ENCODE data around the gene GPC5.
"Not testable (repeated sequence)": the region's sequence is repeated elsewhere in the genome, so short reads cannot be mapped to it uniquely, and the experiment has no call there.

GPC5 gene

GRCh38 chr13:91652404-91653301, 254.2 kb downstream of the GPC5 start:
- no peak for DNase-seq (ENCODE audit: low spot score)

GRCh38 chr13:91655731-91656130, 257.3 kb downstream of the GPC5 start:
- no peak for DNase-seq (ENCODE audit: low spot score)

- no peak for DNase-seq (ENCODE audit: low spot score)
Measured at GRCh38 chr13:91657283-91657682, 258.9 kb downstream of the GPC5 start.

- no peak for DNase-seq (ENCODE audit: low spot score)
Measured at GRCh38 chr13:91659256-91660075, 261.0 kb downstream of the GPC5 start.

GRCh38 chr13:91660076-91660415, 261.6 kb downstream of the GPC5 start:
- no peak for DNase-seq (ENCODE audit: low spot score)

- no peak for DNase-seq (ENCODE audit: low spot score)
Measured at GRCh38 chr13:91661692-91662490, 263.5 kb downstream of the GPC5 start.

GRCh38 chr13:91664039-91664438, 265.6 kb downstream of the GPC5 start:
- DNase-seq (ENCODE audit: low spot score) = no peak

GRCh38 chr13:91667486-91667885, 269.1 kb downstream of the GPC5 start:
- no peak for DNase-seq (ENCODE audit: low spot score)

GRCh38 chr13:91668866-91669495, 270.6 kb downstream of the GPC5 start:
- DNase-seq (ENCODE audit: low spot score) = no peak

GRCh38 chr13:91674347-91674746, 275.9 kb downstream of the GPC5 start:
- DNase-seq (ENCODE audit: low spot score) = not testable (repeated sequence)

GRCh38 chr13:91684746-91685145, 286.3 kb downstream of the GPC5 start:
- DNase-seq (ENCODE audit: low spot score) = no peak

- no peak for DNase-seq (ENCODE audit: low spot score)
Measured at GRCh38 chr13:91690944-91691343, 292.5 kb downstream of the GPC5 start.

- no peak for DNase-seq (ENCODE audit: low spot score)
Measured at GRCh38 chr13:91693466-91693865, 295.0 kb downstream of the GPC5 start.

- no peak for DNase-seq (ENCODE audit: low spot score)
Measured at GRCh38 chr13:91698308-91698707, 299.9 kb downstream of the GPC5 start.

- no peak for DNase-seq (ENCODE audit: low spot score)
Measured at GRCh38 chr13:91698767-91699166, 300.3 kb downstream of the GPC5 start.

- no peak for DNase-seq (ENCODE audit: low spot score)
Measured at GRCh38 chr13:91699863-91700262, 301.4 kb downstream of the GPC5 start.

- DNase-seq (ENCODE audit: low spot score) = no peak
Measured at GRCh38 chr13:91701975-91702374, 303.6 kb downstream of the GPC5 start.

GRCh38 chr13:91702411-91702810, 304.0 kb downstream of the GPC5 start:
- no peak for DNase-seq (ENCODE audit: low spot score)

- no peak for DNase-seq (ENCODE audit: low spot score)
Measured at GRCh38 chr13:91704398-91704797, 306.0 kb downstream of the GPC5 start.

- no peak for DNase-seq (ENCODE audit: low spot score)
Measured at GRCh38 chr13:91708558-91708957, 310.1 kb downstream of the GPC5 start.

- DNase-seq (ENCODE audit: low spot score) = no peak
Measured at GRCh38 chr13:91709180-91709579, 310.8 kb downstream of the GPC5 start.

- DNase-seq (ENCODE audit: low spot score) = no peak
Measured at GRCh38 chr13:91710733-91711132, 312.3 kb downstream of the GPC5 start.
